ENCODE measurements around the gene CRK.

The CRK gene

DNA sequence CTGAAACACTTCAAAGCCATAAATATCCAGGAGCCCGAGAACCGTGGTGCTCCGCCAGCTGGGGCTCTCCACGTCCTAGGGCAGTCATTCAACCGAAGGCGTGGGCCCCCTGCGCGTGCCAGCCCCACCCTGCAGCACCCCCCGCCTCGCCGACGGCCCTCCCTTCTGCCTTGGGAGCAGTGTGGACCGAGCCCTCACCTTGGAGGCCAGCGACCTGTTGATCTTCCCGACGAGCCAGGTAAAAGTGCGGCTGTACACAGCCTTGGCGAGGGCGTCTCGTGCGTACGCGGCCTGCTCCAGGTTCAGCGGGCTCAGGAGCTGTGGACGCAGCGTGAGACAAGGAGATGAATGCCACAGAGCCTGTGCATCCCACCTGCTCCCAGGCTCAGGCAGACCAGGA is 22.4 kb upstream of the CRK start:
- TF ChIP-seq, protein P1, sequence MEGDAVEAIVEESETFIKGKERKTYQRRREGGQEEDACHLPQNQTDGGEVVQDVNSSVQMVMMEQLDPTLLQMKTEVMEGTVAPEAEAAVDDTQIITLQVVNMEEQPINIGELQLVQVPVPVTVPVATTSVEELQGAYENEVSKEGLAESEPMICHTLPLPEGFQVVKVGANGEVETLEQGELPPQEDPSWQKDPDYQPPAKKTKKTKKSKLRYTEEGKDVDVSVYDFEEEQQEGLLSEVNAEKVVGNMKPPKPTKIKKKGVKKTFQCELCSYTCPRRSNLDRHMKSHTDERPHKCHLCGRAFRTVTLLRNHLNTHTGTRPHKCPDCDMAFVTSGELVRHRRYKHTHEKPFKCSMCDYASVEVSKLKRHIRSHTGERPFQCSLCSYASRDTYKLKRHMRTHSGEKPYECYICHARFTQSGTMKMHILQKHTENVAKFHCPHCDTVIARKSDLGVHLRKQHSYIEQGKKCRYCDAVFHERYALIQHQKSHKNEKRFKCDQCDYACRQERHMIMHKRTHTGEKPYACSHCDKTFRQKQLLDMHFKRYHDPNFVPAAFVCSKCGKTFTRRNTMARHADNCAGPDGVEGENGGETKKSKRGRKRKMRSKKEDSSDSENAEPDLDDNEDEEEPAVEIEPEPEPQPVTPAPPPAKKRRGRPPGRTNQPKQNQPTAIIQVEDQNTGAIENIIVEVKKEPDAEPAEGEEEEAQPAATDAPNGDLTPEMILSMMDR (conservative IDR thresholded peaks at IDR 0.05; ENCODE audit: low read depth, low read length), result no peak
- DNase-seq (ENCODE audit: low read depth), result no peak
- no peak overlapping the region for H3K4me3 ChIP-seq (ENCODE audit: low read depth, low read length)

DNA sequence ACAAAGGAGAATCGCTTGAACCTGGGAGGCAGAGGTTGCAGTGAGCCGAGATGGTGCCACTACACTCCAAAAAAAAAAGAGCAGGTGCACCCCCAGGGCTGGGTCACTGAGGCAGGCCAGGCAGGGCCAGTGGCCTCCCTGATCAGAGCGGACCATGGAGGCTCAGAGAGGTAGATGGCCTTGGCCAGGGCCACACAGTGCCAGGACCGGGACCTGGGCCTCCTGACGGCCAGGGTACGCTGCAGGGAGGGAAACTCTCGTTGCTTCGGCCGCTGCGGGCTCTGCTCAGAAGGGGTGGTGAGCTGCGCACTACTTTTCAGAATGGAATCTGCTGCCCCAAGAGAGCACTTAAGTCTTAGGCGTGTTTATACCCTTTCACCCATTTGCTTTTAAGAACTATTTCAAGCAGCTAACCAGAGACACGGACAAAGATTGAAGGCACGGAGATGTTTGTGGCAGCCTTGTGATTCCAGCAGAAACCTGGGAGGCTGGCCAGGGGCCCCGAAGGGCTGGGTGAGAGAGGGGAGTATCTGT is 19.4 kb upstream of the CRK start:
- H3K4me3 ChIP-seq (ENCODE audit: low read depth, low read length), result no peak overlapping the region
- TF ChIP-seq, protein P1 (conservative IDR thresholded peaks at IDR 0.05; ENCODE audit: low read depth, low read length), result no peak
- DNase-seq (ENCODE audit: low read depth), result no peak

DNA sequence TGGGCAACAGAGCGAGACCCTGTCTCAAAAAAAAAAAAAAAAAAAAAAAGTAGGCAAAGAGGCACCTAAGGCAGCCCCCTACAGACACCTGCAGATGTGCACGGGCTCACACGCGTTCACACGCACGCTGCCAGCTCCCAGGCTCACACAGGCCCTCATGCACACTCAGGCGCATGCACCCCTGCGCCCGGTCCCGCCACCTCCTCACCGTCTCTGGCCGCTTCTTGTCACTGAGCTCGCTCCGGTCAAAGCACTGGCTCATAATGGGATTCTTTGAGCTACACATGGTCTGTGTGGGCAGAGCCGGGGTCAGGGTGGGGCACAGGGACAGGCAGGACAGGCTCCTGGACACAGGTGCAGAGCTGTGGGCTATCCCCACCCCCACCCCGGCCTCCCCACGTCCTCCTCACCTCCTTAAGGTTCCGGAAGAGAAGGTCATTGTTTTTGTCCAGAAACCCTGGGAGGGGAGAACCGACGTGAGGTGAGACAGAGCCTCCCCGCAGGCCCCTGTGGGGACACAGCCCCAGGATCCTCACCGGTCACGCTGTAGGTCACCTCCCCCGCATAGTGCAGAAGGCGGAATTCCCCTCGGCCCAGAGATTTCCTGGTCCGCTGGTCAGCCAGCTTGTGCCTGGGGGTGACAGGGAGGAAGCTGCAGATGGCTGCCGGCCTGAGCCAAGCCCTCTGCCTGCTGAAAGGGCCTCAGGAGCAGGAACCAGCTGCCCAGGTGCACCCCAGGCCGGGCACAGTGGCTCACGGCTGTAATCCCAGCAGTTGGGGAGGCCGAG is 18.6 kb upstream of the CRK start:
- TF ChIP-seq, protein P1 (conservative IDR thresholded peaks at IDR 0.05; ENCODE audit: low read depth, low read length), result no peak
- H3K4me3 ChIP-seq (ENCODE audit: low read depth, low read length), result no peak overlapping the region
- DNase-seq (ENCODE audit: low read depth), result no peak

DNA sequence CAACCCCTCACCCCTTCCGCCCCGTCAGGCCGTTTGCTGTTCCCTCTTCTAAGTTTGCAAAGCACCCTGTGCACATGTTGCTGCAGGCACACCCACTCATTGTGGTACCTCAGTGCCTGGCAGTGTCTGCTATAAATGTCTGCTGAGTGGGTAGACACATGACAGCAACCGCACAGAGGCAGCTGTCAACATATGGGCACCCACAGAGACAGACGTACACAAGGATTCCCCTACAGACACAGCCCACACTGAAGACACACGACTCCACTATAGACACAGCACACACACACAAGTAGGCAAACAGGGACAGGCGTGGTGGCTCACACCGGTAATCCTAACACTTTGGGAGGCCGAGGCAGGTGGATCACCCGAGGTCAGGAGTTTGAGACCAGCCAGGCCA is 17.8 kb upstream of the CRK start:
- DNase-seq (ENCODE audit: low read depth), result no peak
- TF ChIP-seq, protein P1 (conservative IDR thresholded peaks at IDR 0.05; ENCODE audit: low read depth, low read length), result no peak
- H3K4me3 ChIP-seq (ENCODE audit: low read depth, low read length), result no peak overlapping the region

DNA sequence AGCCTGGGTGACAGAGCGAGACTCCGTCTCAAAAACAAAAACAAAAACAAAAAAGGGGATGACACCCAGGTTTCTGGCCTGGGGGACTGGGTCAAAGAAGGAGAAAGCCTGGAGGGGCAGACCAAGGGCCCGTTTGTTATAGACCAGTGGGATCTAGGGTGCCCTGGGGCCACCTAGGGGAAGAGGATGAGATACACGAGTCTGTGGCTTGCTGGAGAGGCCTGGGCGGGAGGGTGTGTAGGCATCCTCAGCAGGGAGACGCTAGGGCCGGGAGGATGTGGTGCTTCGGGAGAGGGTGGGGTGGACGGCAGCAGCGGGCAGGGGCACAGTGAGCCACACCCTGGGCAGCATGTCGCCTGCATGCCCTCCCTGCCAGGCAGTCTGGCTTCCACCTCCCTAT is 17.1 kb upstream of the CRK start:
- DNase-seq (ENCODE audit: low read depth), result no peak
- no peak overlapping the region for H3K4me3 ChIP-seq (ENCODE audit: low read depth, low read length)
- TF ChIP-seq, protein P1 (conservative IDR thresholded peaks at IDR 0.05; ENCODE audit: low read depth, low read length), result peak; percentile 31

DNA sequence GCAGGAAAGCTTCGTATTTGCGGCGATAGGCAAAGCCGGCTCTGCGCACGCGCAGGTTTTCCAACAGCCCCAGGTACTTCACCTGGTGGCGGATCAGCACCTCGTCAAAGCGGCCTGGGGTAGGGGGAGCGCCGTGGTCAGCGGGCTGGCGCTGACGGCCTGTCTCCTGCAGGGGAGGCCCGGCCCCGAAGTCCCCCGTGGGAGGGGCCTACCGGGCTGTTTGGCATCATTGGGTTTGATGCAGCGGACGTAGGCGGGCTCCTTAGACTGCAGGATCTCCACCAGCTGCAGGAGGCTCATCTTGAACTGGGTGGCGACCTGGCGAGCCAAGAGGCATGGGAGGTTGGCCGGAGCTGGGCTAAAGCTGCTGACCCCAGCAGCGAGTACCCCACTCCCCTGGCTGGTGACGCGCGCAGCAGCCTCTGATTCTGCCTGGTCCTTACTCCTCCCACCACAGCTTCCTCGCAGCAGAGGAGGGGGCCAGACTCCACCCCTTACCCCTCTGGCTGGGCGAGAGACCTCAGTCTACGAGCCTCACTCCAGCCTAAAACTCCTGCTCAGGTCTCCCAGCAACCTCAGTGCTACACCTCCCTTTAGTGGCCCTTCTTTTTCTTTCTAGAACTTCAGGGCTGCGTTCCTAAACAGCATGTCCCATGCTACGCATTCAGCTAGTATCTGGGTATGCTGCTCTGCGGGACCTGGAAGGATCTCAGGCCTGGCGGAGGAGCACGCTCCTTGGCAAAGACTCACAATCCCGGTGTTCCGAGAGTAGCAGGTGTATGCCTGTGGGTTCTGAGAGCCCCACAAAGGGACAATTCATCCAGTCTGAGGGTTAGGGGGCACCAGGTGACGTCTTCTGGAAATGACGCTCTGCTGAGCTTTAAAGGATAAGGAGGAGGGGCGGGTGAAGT is 16.1 kb upstream of the CRK start:
- H3K4me3 ChIP-seq (ENCODE audit: low read depth, low read length), result no peak overlapping the region
- no peak for DNase-seq (ENCODE audit: low read depth)
- TF ChIP-seq, protein P1 (conservative IDR thresholded peaks at IDR 0.05; ENCODE audit: low read depth, low read length), result no peak

All from choroid plexus epithelial cell (primary cell).